Tibial nerve (tissue), 3 donors: ENCODE data around the gene SFRP2.

Source experiments
- CTCF ChIP-seq, 5 experiments: fragments of 200-600 bp in 3 of 5; fragments of 450-650 bp in 2 of 5; sonication (generic) in 3 of 5; IDR thresholded peaks; one replicate each; pipeline ENCODE4 v1.5.1; 2016 to 2019; ENCODE audit warnings: antibody characterized with exemption in 5 of 5, mild to moderate bottlenecking in 3 of 5, moderate library complexity in 2 of 5
- POLR2A ChIP-seq, 2 donors: fragments of 450-650 bp; IDR thresholded peaks; one replicate each; pipeline ENCODE4 v1.6.1; 2017; ENCODE audit warnings: antibody characterized with exemption in 2 of 2, mild to moderate bottlenecking in 2 of 2, moderate library complexity in 2 of 2

DNA sequence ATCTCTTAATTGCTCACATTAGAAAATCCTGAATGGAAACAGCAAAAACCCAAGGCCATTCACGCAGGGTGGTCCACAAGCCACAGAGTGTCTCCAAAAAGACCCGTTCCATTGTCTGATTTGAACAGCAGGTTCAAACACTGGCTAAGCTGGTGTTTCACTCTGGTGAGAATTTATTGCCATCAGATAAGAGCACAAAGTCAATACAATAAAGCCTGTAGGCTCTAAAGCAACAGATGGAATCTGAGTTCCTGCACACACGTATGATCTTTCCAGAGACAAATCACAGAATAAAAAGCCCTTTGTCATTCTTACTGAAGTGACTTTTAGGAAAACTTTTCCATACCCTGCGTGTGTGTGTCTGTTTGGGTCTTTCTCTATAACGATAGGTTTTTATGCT is 5.1 kb upstream of the SFRP2 start:
- TF ChIP-seq CTCF (IDR thresholded peaks at IDR 0.05), result no peak
- no peak for TF ChIP-seq POLR2A (IDR thresholded peaks at IDR 0.05)
